Right lobe of liver (tissue), 4 donors: ENCODE measurements around the gene RASL10A.

Experiments
- CTCF ChIP-seq, 4 donors: fragments of 200-600 bp in 3 of 4; fragments of 450-650 bp in 1 of 4; IDR thresholded peaks; one replicate each; pipeline versions ENCODE4 v1.5.1 to v1.8.0; 2016 to 2022; ENCODE audit warnings: antibody characterized with exemption in 4 of 4, mild to moderate bottlenecking in 2 of 4
- POLR2A ChIP-seq: fragments of 450-650 bp; IDR thresholded peaks from one replicate; pipeline ENCODE4 v1.6.1; 2017; ENCODE audit warnings: antibody characterized with exemption, mild to moderate bottlenecking
- donor health status: DM: no; HTN: no; CAD: no.
- donor health status: DM: no; HTN: no; CAD: no.
- donor health status: DM: no; HTN: yes; CAD: no.

- no peak for TF ChIP-seq POLR2A
- no peak for TF ChIP-seq CTCF (IDR thresholded peaks at IDR 0.05)
Measured at GRCh38 chr22:29341056-29341848, 25.8 kb upstream of the RASL10A start.
